ENCODE results near the gene ZNF462.

The ZNF462 gene

DNA sequence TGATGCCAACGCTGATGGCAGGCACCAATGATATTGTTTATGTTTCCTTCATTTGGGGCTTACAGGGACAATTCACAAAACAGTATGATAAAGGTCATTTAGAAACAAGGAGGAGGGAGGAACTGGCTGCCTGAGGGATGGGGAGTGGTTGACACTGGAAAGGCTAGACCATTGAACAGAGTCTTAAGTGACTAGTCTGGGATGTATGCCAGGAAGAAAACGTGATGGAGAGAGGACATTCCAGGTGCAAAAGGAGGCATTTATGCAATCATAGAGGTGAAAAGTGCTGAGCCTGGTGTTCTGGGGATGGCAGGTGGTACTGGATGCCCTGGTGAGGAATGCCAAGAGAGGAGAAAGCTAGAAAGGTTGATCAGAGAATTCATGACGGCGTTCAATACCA lies 153.4 kb downstream of the ZNF462 start:
- no peak for DNase-seq

DNA sequence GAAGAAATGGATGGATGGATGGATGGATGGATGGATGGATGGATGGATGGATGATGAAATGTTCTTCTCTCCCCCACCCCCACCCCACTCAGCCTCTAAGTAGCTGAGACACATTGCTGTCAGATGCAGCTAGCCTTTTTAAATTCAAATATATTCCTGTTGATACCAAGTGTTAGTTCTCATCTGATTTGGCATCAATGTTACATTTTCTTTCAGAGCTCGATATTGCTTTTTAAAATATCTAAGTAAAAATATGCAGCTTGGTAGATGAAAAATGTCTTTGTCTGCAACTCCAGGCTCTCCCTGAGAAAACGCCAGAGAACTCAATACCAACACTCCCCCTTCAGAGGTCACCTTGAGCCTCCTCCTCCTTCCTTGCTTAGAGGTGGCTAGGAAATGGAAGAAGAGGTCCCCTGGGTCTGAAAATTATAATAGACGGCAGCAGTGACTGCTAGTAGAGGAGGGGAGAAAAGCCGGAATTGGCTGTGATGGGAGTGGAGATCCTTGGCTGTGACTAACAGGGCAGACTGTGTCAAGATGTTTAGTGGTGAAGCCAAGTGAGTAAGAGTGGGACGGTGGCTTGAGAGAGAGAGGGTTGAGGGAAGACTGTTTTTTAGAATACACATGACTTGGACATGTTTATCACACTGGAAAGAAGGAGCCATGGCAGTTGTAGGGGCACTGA lies 156.0 kb downstream of the ZNF462 start:
- DNase-seq: no peak

DNA sequence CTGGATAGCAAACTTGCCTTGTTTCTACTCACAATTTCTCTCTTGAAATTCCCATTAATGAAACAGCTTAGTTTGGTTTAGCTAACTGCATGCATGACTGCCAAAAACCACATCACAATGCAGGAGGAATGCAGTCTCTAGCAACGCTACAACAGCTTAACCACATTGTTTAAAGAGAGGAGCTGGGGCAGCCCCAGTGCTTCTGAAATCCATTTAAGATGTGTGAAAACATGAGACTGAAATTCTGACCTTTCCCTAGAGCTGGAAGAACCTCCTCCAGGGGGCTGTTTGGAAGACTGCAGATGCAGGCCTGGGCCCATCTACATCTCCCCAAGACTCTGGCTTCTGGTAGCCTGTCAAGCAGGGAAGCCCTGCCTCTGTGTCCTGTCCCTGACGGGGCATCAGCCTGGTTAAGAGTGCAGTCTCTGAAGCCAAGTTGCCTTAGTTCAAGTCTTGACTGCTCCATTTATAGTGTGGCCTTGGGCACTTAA lies 157.1 kb downstream of the ZNF462 start:
- no peak for DNase-seq

DNA sequence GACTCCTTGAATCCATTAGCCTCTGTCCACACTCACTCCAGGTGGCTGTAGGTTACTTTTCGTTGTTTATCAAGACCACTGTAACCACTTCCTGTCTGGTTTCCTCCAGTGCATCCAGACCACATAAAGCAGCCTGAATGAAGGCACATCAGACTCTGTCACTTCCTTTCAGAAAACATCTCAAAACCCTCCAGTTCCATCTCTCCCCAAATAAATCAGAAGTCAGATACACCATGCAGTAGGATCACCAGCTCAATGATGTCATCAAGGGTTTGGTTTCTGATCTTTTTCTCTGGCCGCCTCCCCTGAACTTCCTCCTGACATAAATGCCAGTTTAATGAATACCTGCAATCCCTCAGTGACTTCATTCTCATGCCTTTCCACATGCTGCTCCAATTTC lies 161.2 kb downstream of the ZNF462 start:
- DNase-seq: no peak

DNA sequence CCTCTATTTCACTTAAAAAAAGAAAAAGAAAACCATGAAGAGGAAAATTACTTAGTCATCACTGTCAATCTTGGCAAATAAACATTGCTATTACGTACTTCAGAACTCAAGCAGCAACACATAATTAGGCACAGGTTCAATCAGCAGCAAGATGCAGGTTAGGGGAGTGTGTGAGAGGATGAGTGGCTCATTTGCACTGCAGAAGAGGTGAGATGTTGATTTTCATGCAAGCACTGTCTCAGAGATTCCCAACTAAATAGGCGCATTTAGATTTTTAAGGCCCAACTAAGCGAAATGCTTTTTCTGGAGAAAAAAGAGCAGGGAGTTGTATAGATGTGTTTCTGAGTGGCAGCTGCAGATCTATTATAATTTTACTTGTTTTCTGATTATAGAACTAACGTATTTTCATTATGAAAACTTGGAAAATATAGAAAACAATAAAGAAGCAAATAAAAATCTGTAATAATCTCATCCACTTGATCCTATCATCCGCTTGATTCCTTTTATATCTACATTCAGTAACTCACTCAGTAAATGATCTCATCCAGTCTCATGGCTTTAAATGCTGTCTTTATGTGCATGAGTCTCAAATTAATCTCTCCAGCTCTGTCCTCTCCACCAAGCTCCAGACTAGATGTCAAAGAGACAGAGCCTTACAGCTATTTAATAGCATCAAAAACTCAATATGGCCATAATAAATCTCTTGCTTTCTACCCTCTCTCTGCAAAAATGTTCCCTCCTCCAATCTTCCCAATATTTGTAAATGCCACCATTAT lies 162.5 kb downstream of the ZNF462 start:
- DNase-seq: no peak

DNA sequence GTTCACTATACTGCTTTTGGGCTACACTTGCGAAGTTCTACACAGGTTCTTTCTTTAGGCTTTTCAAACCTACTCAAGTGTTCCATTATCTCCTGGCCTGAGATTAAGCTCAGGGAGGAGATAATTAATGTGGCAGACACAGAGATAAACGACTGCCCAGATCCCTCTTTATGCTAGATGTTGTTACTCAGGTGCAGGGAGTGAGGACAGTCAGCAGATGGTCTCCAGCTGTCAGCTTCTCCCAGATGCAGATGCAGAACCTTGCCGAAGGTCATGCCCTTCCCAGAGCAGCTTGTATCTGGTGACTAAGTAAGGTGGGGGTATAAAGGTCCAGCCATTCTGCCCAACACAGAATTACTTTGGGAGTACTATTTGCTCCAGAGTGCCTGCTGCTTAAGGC lies 166.2 kb downstream of the ZNF462 start:
- no peak for DNase-seq

DNA sequence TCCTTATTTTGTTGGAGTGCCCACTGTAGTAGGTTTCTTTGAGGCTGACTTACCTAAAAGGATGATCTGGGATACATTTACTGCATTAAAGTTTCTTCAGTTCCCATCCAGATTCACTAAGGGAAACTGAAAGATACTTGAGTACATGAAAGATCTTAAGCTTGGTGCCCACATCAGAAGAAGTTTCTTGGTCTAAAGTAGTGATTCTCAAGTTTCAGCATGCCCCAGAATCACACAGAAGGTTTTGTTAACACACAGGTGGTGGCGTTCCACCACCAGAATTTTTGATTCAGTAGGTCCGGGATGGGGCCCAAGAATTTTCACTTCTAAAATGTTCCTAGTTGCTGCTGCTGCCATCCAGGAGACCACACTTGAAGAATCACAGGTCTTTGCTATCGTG lies 171.0 kb downstream of the ZNF462 start:
- DNase-seq: no peak

DNA sequence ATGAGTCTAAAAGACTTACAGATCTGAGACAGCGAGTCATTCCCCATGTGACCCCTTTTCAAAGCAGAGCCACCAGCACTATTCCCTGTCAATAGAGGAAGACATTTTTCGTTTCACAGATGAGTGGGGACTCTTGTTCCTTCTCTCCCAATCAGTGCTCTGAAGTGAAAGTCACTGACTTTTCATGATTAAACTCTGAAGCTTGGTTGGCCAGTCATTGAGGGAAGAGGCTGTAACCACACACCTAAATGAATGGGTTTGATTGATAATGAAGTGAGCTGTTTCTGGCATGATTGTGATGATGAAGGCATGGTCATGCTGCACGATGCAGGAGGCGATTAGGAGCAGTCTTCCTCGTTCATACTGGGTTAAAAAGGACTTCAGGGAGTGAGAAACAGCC lies 171.9 kb downstream of the ZNF462 start:
- no peak for DNase-seq

DNA sequence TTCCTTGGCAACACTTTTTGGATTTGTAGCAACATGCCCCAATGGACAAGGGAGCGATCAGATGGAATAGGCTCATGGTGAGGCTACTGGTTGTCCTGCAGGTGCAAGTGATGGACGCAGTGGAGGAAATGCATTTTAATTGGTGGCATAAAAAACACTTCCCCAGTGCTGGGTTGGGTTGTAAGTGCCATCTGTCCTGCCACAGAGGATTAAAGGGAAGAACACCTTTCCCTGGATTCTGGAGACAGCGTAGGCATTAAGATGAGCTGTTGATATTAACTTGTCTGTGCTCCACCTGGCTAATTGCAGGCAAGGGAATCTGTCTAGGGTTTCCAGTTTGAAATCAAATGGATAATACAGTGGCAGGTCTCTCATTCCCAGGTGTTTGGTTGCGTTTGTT lies 173.4 kb downstream of the ZNF462 start:
- DNase-seq: no peak

DNA sequence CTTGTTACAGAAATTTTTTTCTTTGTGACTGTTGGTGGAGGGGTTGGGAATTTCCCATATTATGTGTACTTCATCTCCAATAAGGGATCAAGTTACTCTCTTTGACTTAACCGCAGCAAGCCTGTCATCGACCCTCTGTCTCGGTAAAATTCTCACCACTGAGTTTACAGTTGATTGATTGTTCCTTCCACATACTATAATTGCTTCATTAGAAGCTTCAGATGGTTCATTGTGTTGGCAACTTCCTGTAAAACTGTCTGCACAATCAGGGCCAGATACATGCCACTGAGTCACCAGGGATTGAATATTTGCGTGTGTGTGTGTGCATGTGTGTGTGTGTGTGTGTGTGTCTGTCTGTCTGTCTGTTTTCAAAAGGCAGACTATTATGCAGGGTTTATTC lies 176.6 kb downstream of the ZNF462 start:
- DNase-seq: peak; percentile 23

DNA sequence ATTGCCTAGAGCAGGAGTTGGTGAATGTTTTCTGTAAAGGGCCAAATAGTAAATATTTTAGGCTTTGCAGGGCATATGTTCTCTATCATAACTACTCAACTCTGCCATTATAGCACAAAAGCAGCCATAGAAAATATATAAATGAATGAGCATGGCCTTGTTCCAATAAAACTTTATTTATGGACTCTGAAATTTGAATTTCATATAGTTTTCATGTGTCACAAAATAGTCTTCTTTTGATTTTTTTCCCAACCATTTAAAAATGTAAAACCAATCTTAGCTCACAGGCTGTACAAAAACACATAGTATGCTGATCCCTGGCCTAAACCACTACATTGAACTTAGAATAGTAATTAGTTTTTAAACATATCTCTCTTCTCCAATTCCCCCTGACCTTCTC lies 179.6 kb downstream of the ZNF462 start:
- DNase-seq: no peak

DNA sequence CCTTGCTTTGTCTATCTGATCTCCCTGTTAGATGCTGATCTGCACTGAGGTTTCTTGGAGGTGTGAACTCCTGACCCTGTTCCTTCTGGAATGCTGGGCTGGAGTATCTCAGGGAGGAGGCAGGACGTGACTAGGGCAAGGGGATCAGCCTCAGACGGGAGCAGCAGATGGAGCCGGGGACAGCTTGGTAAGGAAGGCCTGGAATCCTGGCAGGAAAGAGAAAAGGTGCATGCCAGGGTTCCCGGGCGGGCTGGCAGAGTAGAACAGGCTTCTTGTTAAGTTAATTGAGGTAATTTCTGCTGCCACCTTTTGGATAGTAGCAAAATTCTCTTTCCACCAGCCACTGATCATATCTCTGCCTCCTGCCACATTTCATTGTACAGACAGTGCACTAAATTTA lies 180.9 kb downstream of the ZNF462 start:
- peak; percentile 14 for DNase-seq

DNA sequence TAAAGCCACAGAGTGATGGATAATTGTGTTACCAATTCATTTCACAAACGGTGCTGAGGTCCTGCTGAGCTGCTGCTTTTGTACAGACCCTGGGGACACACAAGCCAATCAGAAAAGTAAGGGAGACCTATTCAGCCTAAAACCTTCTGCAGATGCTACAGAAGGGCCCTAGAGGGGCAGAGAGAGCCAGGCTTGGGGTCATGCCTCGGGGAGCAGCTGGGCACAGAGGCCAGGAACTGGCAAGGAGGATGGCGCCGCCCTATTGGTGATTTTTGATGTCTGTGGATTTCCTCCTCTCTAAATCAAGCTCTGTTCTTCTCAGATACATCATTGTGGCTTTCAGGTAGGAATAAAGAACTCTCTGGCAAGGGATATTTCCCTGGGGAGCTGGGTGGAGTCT lies 181.9 kb downstream of the ZNF462 start:
- DNase-seq: no peak

DNA sequence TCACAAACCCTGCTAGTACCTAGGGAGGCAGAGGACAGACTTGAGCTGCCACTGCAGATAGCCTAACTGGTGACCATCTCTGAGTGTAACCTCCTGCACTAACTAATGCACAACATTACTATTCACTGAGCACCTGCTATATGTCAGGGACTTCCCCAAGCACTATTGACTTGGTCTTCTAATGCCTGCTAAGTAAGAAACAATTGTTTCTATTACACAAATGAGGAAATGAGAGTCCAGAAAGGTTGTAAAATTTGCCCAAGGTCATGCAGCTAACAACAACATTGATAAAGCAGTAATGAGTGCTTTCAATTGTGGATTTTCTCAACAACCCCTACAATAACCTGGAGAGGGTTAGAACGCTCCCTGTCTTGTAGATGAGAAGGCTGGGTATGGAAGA lies 183.7 kb downstream of the ZNF462 start:
- no peak for DNase-seq

DNA sequence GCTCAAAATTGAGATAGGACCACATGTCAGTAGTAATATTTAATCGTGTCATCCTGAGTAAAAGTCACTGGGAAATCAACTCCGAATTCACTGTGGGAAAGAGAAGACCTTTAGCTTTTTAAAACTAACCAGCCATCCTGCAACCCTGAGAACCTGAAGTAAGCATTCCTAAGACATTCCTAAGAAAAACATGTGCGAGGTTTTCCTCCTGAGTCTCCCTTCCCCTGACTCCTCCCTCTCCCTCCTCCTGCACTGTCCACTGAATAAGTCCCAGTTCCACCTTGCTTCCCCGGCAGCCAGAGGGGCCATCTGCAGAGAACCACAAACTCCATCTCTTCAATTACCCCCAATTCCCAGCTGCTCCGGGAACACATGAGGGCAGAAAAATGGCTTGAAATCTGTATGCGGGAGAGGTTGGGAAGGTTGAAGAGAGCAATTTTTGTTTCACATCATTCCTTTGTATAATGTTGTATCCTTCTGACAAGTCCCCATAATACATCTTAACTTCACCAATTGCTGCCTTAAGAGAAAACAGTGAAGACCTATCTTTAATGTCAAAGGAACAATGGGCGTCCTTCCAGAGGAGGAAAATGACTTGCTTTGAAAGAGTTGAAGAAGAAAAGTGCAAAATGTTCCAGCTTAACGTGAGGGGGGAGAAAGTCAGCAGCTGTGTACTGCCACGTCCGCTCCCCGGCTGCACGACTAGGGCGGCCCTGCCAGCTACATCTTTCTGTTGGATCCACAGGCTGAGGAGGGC lies 186.3 kb downstream of the ZNF462 start:
- no peak for DNase-seq

DNA sequence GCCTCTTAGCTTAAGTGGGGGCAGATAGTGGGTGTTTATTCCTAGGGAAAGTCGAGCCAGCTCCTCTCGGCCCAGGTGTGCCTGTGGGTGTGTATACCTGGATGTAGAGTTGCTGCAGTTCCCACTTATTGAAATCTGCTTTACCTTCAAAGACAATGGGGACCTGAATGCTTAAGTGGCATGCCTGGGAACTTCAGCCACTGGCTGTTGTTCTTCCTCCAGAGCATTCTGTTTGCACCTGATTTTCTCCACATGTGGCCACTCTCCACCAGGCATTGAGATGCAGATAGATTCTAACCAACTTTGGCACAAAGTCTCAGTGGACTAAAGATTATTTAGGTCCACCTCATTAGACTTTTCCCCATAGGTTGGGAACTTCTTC lies 186.8 kb downstream of the ZNF462 start:
- DNase-seq: no peak

DNA sequence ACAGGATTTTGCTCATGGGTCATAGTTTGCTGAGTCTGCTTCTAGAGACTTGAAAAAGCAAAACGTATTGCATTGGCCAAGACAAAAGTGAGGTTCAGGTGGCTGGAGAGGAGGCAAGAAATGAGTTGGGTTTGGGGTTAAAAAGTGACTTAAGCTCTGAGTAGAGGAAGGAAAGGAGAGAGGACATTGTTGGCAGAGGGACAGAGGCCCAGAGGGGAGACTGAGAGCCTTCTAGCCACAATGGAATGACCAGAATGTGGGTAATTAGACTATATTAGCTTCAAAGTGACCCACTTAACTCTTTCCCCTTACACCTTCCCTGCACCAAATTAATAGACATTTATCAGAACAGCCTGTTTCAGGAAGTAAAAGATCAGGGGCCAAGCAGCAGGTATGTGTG lies 188.4 kb downstream of the ZNF462 start:
- no peak for DNase-seq

DNA sequence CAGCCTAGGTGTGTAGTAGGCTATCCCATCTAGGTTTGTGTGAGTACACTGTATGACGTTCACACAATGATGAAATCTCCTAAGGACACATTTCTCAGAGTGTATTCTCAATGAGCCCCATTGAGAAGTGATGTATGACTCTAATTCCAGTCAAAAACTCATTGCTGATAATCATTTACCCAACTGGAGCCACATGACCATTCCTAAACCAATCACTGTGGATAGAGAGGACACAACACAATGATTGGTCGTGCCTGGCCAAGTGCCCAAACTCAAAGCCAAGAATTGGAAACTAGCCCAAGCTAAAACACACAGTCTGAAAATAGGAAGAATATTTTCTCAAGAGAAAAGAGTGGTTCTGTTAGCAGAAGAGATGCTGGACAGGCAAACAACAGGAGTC lies 191.2 kb downstream of the ZNF462 start:
- DNase-seq: no peak

DNA sequence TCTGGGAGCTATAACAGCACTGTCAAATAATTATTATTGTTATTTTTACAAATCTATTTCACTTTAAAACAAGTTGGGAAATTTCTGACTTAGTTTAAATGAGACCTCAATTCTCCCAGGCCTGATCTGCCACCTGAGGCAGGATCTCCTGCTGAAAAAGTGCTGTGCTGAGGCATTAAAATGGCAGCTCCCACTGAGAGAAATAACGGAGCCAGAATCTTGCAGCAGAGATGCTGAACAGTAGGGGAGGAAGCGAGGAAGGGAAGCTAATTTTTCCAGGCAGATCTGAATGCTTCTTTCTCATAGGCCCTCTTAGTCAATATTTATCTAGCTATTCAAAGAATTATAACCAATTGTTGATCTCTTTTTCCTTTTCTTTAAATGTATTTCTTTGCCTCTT lies 196.3 kb downstream of the ZNF462 start:
- DNase-seq: no peak

DNA sequence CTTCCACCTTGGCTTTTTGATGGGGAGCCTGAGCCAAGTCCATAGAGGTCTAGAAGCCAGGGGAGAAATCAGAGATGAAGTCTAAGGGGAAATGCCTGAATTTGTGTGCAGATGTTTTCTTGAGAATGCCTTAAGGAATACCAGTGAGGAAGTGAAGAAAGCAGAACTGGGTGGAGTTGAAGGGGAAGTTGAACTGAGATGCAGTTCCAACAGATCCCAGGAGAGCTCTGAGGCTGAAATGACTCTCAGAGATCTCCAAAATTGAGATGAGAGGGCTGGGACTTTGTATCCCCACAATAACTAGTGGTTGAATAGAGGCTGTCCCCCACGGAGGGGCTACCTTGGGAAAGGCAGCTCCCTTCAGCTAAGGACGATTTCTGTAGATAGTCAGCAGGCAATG lies 197.1 kb downstream of the ZNF462 start:
- no peak for DNase-seq

Measured in retina (tissue), 1 donor.